BLaER1 (cell line): ENCODE data around the gene GINS2.
A peak's percentile ranks its signal among the peaks of the same experiment; 100 is the strongest.

Experiments used
- H3K27ac ChIP-seq: shearing (Covaris generic); formaldehyde crosslinking; 2 replicates; pipeline ENCODE4 v1.8.1; 2022
- H3K27me3 ChIP-seq: shearing (Covaris generic); formaldehyde crosslinking; 2 replicates; pipeline ENCODE4 v1.8.1; 2022
- H3K36me3 ChIP-seq: shearing (Covaris generic); formaldehyde crosslinking; 2 replicates; pipeline ENCODE4 v1.8.1; 2022
- H3K4me1 ChIP-seq: shearing (Covaris generic); formaldehyde crosslinking; 2 replicates; pipeline ENCODE4 v1.8.1; 2022
- H3K4me2 ChIP-seq: shearing (Covaris generic); formaldehyde crosslinking; 2 replicates; pipeline ENCODE4 v1.8.1; 2022
- H3K4me3 ChIP-seq: shearing (Covaris generic); formaldehyde crosslinking; 2 replicates; pipeline ENCODE4 v1.8.1; 2022
- H3K9ac ChIP-seq: shearing (Covaris generic); formaldehyde crosslinking; 2 replicates; pipeline ENCODE4 v1.8.1; 2022
- H3K9me3 ChIP-seq: shearing (Covaris generic); formaldehyde crosslinking; 2 replicates; pipeline ENCODE4 v1.8.1; 2022
- H4K20me1 ChIP-seq: shearing (Covaris generic); formaldehyde crosslinking; 2 replicates; pipeline ENCODE4 v1.8.1; 2022
- Cebpa-rat ChIP-seq: shearing (Covaris generic); IDR thresholded peaks from 2 replicates; pipeline ENCODE4 v1.8.1; 2022

Gene GINS2

GRCh38 chr16:85717393-85718152, 28.8 kb upstream of the GINS2 start:
- no peak for TF ChIP-seq Cebpa-rat
- Histone ChIP-seq H3K36me3 (peaks cover 16% of the 10 kb centered on the region), H4K20me1 (peaks cover 33% of the 10 kb centered on the region), H3K4me3 (no peak overlapping the region; the same call in 1 of the 2 replicates), H3K4me1 (peaks cover 60% of the 10 kb centered on the region), H3K9ac (peak overlapping the region; percentile 59), H3K4me2 (peak overlapping the region; percentile 84), H3K27me3 (no peaks in the 10 kb centered on the region), H3K27ac (peak overlapping the region; percentile 63; the same call in 1 of the 2 replicates), H3K9me3 (peaks cover 2% of the 10 kb centered on the region)

GRCh38 chr16:85716680-85717038, 27.9 kb upstream of the GINS2 start:
- peaks cover 11% of the 10 kb centered on the region for H3K9me3 ChIP-seq
- TF ChIP-seq Cebpa-rat, result no peak
- H3K4me3 ChIP-seq, result no peak overlapping the region; the same call in 1 of the 2 replicates
- H3K4me1 ChIP-seq, result peaks cover 50% of the 10 kb centered on the region
- H3K36me3 ChIP-seq, result peaks cover 25% of the 10 kb centered on the region
- H3K27me3 ChIP-seq, result no peaks in the 10 kb centered on the region
- H4K20me1 ChIP-seq, result peaks cover 29% of the 10 kb centered on the region
- peak overlapping the region; percentile 63 for H3K27ac ChIP-seq
- peak overlapping the region; percentile 59 for H3K9ac ChIP-seq
- peak overlapping the region; percentile 84 for H3K4me2 ChIP-seq

GRCh38 chr16:85716022-85716679, 27.4 kb upstream of the GINS2 start:
- Histone ChIP-seq H3K4me2 (peak overlapping the region; percentile 84), H3K9ac (peak overlapping the region; percentile 59), H4K20me1 (peaks cover 29% of the 10 kb centered on the region), H3K9me3 (peaks cover 11% of the 10 kb centered on the region), H3K4me1 (peaks cover 45% of the 10 kb centered on the region), H3K27ac (peak overlapping the region; percentile 63), H3K36me3 (peaks cover 27% of the 10 kb centered on the region), H3K27me3 (no peaks in the 10 kb centered on the region), H3K4me3 (no peak overlapping the region)
- no peak for TF ChIP-seq Cebpa-rat

DNA sequence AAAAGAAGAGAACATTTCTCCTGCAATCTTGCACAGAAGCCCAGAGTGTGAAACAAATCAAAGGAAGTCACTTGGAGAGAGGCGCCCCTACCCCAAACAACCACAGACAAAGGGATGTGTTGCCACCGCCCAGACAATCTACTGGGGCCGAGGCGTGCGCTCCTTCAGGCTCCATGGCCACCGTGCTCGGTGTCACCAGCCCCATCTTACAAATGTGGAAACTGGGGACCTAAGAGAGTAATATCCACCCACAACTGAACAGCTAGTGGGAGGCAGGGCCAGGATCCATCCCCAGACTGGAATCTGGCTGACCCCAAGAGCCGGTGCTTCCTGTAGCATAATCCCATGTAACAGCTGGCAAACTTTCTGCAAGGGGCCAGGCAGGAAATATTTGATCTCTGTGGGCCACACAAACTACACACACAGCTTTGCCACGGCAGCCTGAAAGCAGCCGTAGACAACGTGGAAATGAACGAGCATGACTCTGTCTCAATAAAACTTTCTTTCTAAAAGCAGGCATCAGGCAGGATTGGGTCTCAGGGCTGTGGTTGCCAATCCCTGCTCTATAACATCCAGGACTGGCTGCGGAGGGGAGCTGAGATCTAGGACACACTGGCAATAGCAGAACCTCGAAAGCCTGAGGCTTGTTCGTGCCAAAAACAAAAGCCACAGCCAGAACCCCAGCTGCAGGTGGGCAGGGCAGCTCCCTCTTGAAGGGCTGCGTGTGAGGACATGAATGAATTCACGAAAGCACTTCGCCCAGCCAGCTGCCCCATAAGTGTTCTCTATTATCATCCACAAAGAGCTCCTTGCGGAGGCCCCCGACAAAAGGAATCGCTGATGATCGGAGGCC, 26.6 kb upstream of the GINS2 start:
- H3K4me1 ChIP-seq, result peaks cover 43% of the 10 kb centered on the region
- peak overlapping the region; percentile 63; the same call in 1 of the 2 replicates for H3K27ac ChIP-seq
- peak overlapping the region; percentile 56 for H3K9ac ChIP-seq
- no peak overlapping the region for H3K4me3 ChIP-seq
- H3K36me3 ChIP-seq, result peaks cover 30% of the 10 kb centered on the region
- H3K4me2 ChIP-seq, result peak overlapping the region; percentile 84
- TF ChIP-seq Cebpa-rat, result no peak
- peaks cover 29% of the 10 kb centered on the region for H4K20me1 ChIP-seq
- H3K27me3 ChIP-seq, result no peaks in the 10 kb centered on the region
- H3K9me3 ChIP-seq, result peaks cover 11% of the 10 kb centered on the region

GRCh38 chr16:85712801-85713200, 24.0 kb upstream of the GINS2 start:
- H3K4me1 ChIP-seq, result peaks cover 29% of the 10 kb centered on the region
- H3K27ac ChIP-seq, result no peak overlapping the region
- no peak overlapping the region for H3K4me3 ChIP-seq
- no peak overlapping the region for H3K9ac ChIP-seq
- H3K27me3 ChIP-seq, result no peaks in the 10 kb centered on the region
- H3K4me2 ChIP-seq, result no peak overlapping the region
- peaks cover 42% of the 10 kb centered on the region for H3K36me3 ChIP-seq
- no peak for TF ChIP-seq Cebpa-rat
- H3K9me3 ChIP-seq, result peaks cover 11% of the 10 kb centered on the region
- H4K20me1 ChIP-seq, result peaks cover 13% of the 10 kb centered on the region

DNA sequence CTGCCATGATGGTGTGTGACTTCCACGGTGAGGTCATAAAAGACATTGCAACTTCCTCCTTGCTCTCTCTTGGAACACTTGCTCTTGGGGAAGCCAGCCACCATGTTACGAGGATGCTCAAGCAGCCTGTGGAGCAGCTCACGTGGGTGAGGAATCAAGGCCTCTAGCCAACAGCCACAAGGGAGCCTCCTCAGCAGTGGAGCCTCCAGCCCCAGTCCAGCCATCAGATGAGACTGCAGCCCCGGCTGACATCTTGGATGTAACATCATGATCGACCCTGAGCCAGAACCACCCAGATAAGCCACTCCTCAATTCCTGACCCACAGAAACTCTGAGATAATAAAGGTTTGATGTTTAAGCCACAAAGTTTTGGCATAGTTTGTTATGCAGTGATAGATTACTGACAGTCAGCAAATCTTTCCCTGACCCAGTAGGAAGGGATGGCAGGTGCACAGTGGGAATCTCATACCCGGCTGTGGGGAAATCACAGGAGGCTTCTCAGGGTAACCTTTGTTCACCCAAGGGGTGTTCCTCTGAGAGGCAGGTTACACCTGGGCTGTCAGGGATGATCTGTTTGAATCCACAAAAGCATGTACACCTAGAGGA, 23.3 kb upstream of the GINS2 start:
- Histone ChIP-seq H3K9ac (no peak overlapping the region), H3K36me3 (peaks cover 46% of the 10 kb centered on the region), H3K4me3 (no peak overlapping the region), H3K4me2 (no peak overlapping the region), H3K4me1 (peaks cover 22% of the 10 kb centered on the region), H3K27ac (no peak overlapping the region), H4K20me1 (peaks cover 6% of the 10 kb centered on the region), H3K9me3 (peaks cover 11% of the 10 kb centered on the region), H3K27me3 (no peaks in the 10 kb centered on the region)
- TF ChIP-seq Cebpa-rat, result no peak

GRCh38 chr16:85710732-85711131, 22.0 kb upstream of the GINS2 start:
- peaks cover 8% of the 10 kb centered on the region for H3K4me1 ChIP-seq
- H3K36me3 ChIP-seq, result peaks cover 53% of the 10 kb centered on the region
- no peak overlapping the region for H3K9ac ChIP-seq
- H4K20me1 ChIP-seq, result no peaks in the 10 kb centered on the region; the same call in 1 of the 2 replicates
- H3K9me3 ChIP-seq, result peaks cover 11% of the 10 kb centered on the region
- H3K27ac ChIP-seq, result no peak overlapping the region
- H3K4me2 ChIP-seq, result no peak overlapping the region
- H3K27me3 ChIP-seq, result no peaks in the 10 kb centered on the region
- TF ChIP-seq Cebpa-rat, result no peak
- H3K4me3 ChIP-seq, result no peak overlapping the region

GRCh38 chr16:85709766-85710585, 21.2 kb upstream of the GINS2 start:
- no peak overlapping the region for H3K27ac ChIP-seq
- peaks cover under 1% of the 10 kb centered on the region; the same call in 1 of the 2 replicates for H3K4me1 ChIP-seq

More at GRCh38 chr16:85709766-85710585, 21.2 kb upstream of the GINS2 start:
- Histone ChIP-seq H3K9me3 (peaks cover 11% of the 10 kb centered on the region), H4K20me1 (no peaks in the 10 kb centered on the region), H3K9ac (no peak overlapping the region), H3K4me3 (no peak overlapping the region), H3K36me3 (peaks cover 58% of the 10 kb centered on the region), H3K4me2 (no peak overlapping the region), H3K27me3 (no peaks in the 10 kb centered on the region)
- TF ChIP-seq Cebpa-rat, result no peak
